ENCODE data around the gene TMEM150B.

The TMEM150B gene

DNA sequence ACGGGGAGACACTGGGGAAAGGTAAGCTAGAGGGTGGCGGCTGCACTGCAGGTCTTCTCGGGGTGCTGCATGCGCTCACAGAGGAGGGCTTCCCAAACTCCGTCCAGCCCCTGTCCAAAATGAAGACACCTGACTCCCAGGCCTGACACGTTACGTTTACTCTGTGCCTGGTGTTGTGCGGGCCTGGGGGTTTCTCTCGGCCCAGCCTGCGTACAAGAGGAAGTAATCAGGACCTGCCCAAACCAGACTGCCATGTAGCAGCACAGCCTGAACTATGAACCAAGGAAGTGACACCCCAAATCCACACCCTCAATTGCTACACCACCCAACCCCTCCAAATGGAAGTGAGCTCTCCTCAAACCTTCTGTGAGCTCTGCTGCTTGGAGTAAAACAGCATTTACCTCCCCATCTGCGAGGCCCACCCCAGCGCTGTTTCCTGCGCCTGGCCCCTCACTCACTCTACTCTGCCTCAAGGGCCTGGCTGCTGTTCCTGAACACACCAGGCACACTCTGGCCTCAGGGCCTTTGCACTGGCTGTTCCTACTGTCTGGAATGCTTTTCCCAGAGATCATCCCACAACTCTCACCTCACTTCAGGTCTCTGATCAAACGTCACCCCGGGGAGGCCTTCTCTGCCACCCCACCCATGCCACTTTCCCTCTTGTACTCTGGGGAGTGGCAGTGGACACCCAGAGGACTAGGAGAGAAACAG is 48.3 kb downstream of the TMEM150B start:
- Mint-ChIP-seq H3K4me3 (no peak overlapping the region), H3K4me1 (ENCODE audit: low read depth) (peaks cover 24% of the 10 kb centered on the region), H3K36me3 (ENCODE audit: low read depth) (peaks cover 13% of the 10 kb centered on the region), H3K9me3 (no peaks in the 10 kb centered on the region), H3K27me3 (ENCODE audit: low read depth) (no peaks in the 10 kb centered on the region), H3K27ac (peak overlapping the region; percentile 41)
- DNase-seq (ENCODE audit: low spot score), result no peak

DNA sequence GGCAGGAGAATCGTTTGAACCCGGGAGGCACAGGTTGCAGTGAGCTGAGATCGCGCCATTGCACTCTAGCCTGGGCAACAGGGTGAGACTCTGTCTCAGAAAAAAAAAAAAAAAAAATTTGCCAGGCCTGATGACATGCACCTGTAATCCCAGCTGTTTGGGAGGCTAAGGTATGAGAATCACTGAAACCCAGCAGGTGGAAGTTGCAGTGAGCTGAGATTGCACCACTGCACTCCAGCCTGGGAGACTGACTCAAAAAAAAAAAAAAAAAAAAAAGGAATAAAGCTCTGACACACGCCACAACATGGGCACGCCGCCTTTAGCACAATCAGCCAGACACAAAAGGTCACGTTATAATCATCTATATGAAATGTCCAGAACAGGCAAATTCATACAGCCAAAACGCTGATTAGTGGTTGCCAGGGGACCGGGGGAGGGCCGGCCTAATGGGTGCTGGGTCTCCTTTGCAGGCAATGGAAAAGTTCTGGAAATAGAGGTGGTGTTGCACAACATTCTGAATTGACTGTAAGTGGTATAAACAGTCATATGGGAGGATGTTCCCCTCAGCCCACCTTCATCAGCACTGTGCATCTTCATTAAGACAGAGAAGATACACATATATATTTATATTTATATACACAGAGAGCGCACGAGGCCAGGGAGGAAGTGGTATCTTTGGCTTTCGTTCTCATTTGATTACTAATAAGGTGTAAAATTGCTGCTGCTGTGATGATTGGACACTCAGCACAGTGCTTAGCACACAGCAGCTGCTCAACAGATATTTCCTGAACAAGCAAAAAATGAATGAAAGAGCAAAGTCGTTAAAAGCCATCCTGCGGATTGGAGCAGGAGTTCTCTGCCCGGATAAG is 49.1 kb downstream of the TMEM150B start:
- Mint-ChIP-seq H3K4me1 (ENCODE audit: low read depth) (peaks cover 20% of the 10 kb centered on the region), H3K4me3 (no peak overlapping the region), H3K27ac (peak overlapping the region; percentile 41)

DNA sequence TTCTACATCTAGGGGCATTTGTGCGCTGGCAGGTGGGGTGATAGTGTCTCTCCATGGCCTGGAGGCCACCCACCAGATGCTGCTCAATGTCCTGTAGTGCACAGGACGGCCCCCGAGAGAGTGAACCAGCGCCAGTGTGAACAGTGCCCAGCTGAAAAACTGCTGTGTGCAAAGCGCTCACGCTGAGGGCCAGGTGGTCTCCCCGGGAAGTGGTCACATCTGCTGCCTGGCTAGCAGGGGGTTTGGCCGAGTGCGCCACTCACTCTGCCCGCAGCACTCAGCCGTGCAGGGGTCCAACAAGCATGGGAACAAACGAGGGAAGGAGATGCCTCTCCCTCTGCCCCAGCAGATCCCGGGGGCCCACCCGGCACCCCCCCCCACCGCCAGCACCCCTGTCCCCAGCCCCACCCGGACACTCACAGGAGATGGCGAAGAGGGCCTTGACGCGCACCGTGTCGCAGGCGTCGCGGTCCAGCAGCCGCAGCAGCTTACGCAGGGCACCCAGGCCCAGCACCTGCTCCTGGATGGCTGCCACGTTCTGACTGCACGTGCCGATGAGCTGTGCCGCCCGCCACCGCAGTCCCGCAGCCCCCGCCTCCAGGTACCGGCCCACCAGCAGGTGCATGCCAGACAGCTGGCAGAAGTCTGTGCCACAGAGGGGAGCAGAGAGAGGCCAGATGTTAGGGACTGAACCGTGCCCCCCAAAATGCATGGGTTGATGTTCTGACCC is 51.0 kb downstream of the TMEM150B start:
- Mint-ChIP-seq H3K27ac (no peak overlapping the region), H3K4me1 (ENCODE audit: low read depth) (peaks cover 7% of the 10 kb centered on the region), H3K27me3 (ENCODE audit: low read depth) (no peaks in the 10 kb centered on the region), H3K4me3 (no peak overlapping the region), H3K36me3 (ENCODE audit: low read depth) (peaks cover 12% of the 10 kb centered on the region), H3K9me3 (no peaks in the 10 kb centered on the region)
- no peak for DNase-seq (ENCODE audit: low spot score)

More for the DNA sequence above, 49.1 kb downstream of the TMEM150B start:
- Mint-ChIP-seq H3K36me3 (ENCODE audit: low read depth) (peaks cover 13% of the 10 kb centered on the region), H3K9me3 (no peaks in the 10 kb centered on the region), H3K27me3 (ENCODE audit: low read depth) (no peaks in the 10 kb centered on the region)
- no peak for DNase-seq (ENCODE audit: low spot score)

DNA sequence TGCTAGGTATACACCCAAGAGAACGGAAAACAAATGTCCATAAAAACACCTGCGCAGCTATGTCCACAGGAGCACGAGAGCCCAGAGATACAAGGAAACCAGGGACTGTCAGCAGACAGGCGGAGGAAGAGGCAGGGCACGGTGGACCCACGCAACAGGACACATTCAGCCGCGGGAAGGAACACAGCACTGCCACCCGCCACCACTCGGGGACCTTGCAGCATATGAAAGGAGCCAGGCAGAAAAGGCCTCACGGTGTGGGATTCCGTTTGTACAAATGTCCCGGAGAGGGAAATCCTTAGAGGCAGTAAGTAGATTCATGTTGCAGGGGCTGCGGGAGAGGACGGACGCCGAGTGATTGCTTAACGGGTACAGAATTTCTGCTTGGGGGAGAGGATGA is 53.0 kb downstream of the TMEM150B start:
- Mint-ChIP-seq H3K4me1 (ENCODE audit: low read depth) (peaks cover 4% of the 10 kb centered on the region), H3K9me3 (no peaks in the 10 kb centered on the region), H3K36me3 (ENCODE audit: low read depth) (peaks cover 14% of the 10 kb centered on the region), H3K27me3 (ENCODE audit: low read depth) (no peaks in the 10 kb centered on the region), H3K4me3 (no peak overlapping the region), H3K27ac (no peak overlapping the region)
- DNase-seq (ENCODE audit: low spot score), result no peak

DNA sequence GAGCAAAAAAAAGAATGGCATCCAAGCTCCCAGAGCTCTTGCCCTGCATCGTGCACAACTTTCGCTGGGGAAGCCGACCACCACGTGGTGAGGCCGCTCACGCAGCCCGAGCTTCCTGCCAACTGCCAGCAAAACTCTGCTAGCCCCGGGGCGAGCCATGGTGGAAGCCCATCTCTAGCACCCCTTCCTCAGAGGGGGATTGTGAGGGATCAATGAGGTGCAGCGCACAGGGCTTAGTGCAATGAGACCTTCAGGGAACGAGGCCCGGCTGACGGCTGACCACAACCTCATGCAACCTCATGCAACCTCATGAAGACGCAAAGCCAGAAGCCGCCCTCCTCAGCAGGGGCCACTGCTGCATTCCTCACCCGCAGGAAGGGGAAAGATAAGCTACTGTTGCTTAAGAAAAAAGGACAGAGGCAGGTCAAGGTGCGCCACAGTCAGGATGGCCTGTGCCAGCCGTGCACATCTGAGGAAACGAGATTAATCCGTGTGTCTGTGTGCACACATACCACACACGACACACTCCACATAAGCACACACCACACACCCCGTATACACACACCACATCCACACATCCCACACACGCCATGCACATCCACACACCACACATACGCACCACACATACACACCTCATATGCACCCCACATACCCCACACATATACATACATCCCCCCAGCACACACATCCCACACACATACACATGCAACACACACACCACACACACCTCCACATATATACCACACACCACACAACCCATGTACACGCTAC is 54.8 kb downstream of the TMEM150B start:
- H3K9me3 Mint-ChIP-seq, result peaks cover 8% of the 10 kb centered on the region
- H3K27me3 Mint-ChIP-seq (ENCODE audit: low read depth), result no peaks in the 10 kb centered on the region
- no peak overlapping the region for H3K4me3 Mint-ChIP-seq
- no peak for DNase-seq (ENCODE audit: low spot score)
- no peak overlapping the region for H3K27ac Mint-ChIP-seq
- H3K36me3 Mint-ChIP-seq (ENCODE audit: low read depth), result peaks cover 18% of the 10 kb centered on the region
- no peaks in the 10 kb centered on the region for H3K4me1 Mint-ChIP-seq (ENCODE audit: low read depth)

DNA sequence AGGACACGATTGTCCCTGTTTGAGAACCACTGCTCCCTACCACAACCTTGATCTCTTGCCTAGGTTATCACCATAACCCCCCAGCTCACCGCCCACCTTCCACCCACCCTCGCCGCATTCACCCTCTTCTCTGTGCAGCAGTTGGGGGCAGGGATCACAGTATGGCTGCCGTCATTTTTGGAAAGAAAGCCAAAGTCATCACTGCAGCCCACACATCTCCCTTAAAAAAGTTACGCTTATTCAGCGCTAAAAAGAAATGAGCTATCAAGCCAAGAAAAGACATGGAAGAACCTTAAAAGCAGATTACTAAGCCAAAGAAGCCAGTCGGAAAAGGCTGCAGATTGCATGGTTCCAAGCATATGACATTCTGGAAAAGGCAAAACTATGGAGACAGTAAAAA is 55.8 kb downstream of the TMEM150B start:
- peaks cover 8% of the 10 kb centered on the region for H3K9me3 Mint-ChIP-seq
- H3K4me1 Mint-ChIP-seq (ENCODE audit: low read depth), result no peaks in the 10 kb centered on the region
- H3K36me3 Mint-ChIP-seq (ENCODE audit: low read depth), result peaks cover 18% of the 10 kb centered on the region
- no peak for DNase-seq (ENCODE audit: low spot score)
- H3K27ac Mint-ChIP-seq, result no peak overlapping the region
- no peaks in the 10 kb centered on the region for H3K27me3 Mint-ChIP-seq (ENCODE audit: low read depth)
- no peak overlapping the region for H3K4me3 Mint-ChIP-seq

DNA sequence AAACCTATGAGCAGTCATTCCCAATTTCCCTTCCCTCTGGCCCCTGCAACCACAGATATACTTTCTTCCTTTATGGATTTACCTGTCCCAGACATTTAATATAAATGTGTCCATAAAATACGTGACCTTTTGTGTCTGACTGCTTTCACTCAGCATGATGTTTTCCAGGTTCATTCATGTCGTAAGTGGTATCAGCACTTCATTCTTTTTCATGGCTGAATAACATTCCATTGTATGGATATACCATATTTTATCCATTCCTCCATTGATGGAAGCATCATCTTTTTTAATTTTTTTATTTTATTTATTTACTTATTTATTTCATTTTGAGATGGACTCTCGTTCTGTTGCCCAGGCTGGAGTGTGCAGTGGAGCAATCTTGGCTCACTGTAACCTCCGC is 58.3 kb downstream of the TMEM150B start:
- Mint-ChIP-seq H3K4me3 (no peak overlapping the region), H3K4me1 (ENCODE audit: low read depth) (no peaks in the 10 kb centered on the region), H3K9me3 (peaks cover 8% of the 10 kb centered on the region), H3K36me3 (ENCODE audit: low read depth) (peaks cover 13% of the 10 kb centered on the region), H3K27ac (no peak overlapping the region), H3K27me3 (ENCODE audit: low read depth) (no peaks in the 10 kb centered on the region)
- no peak for DNase-seq (ENCODE audit: low spot score)

DNA sequence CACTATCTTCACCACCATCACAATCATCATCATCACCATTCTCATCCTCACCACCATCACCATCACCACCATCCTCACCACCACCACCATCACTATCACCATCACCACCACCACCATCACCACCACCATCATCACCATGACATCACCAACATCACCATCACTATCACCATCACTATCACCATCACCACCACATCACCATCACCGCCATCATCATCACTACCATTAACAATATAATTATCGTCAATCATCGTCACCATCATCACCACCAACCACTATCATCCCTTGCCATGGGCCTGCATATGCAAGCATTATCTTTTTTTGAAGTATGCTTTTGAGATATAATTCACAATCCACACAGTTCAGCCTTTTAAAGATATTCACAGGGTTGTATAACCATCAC is 58.7 kb downstream of the TMEM150B start:
- peaks cover 8% of the 10 kb centered on the region for H3K9me3 Mint-ChIP-seq
- peak overlapping the region; percentile 21 for H3K27ac Mint-ChIP-seq
- no peaks in the 10 kb centered on the region for H3K27me3 Mint-ChIP-seq (ENCODE audit: low read depth)
- no peak overlapping the region for H3K4me3 Mint-ChIP-seq
- peaks cover 13% of the 10 kb centered on the region for H3K36me3 Mint-ChIP-seq (ENCODE audit: low read depth)
- DNase-seq (ENCODE audit: low spot score), result no peak
- no peaks in the 10 kb centered on the region for H3K4me1 Mint-ChIP-seq (ENCODE audit: low read depth)

DNA sequence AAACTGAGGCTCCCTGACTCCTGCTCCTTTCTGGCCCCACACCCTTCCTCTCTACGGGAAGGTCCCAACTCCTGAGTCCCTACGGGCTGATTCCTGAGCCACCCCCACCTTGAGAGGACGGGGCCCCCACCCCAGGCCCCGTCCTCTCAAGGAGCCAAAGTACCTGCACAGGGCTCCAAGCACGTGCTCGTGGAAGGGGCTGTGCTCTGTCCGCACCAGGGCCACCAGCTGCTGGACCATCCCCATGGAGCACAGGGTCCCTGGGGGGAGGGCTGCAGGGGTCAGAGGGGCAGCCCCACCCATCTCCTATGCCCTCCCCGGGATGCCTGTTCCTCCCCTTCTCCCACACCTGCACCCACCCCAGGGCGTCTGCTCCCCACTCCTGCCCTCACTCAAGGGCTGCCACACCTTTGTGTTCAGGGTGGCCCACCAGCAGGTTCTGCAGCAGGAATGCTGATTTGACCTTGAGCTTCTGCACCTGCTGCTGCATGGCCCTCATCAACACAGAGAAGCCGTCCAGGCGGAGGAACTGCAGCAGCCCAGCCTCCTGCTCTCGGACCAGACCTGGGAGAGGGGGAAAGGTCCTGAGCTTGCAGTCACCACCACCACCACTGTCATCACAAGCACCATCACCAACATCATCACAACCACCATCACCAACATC is 59.3 kb downstream of the TMEM150B start:
- DNase-seq (ENCODE audit: low spot score), result no peak
- Mint-ChIP-seq H3K36me3 (ENCODE audit: low read depth) (peaks cover 13% of the 10 kb centered on the region), H3K4me3 (no peak overlapping the region), H3K27me3 (ENCODE audit: low read depth) (no peaks in the 10 kb centered on the region), H3K27ac (no peak overlapping the region), H3K9me3 (peaks cover 8% of the 10 kb centered on the region), H3K4me1 (ENCODE audit: low read depth) (no peaks in the 10 kb centered on the region)

DNA sequence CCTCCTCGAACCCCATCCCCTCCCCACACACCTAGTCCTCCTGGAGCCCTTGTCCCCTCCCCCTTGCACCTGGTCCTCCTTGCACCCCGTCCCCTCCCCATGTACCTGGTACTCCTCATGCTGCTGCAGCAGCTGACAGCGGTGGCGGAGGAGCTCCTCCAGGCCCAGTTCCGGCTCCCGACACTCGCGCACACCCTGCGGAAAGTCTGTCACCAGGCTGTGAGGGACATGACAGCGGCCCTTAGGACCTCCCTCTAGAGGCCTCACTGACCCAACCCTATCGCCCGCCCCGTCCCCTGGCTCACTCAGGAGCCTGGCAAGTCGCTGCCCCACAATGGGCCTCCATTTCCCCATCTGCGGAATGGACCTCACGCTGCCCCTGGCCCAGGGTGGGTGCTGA is 60.0 kb downstream of the TMEM150B start:
- Mint-ChIP-seq H3K4me3 (no peak overlapping the region), H3K27ac (no peak overlapping the region), H3K4me1 (ENCODE audit: low read depth) (peaks cover 5% of the 10 kb centered on the region), H3K27me3 (ENCODE audit: low read depth) (no peaks in the 10 kb centered on the region), H3K9me3 (peaks cover 8% of the 10 kb centered on the region), H3K36me3 (ENCODE audit: low read depth) (peaks cover 11% of the 10 kb centered on the region)
- no peak for DNase-seq (ENCODE audit: low spot score)

DNA sequence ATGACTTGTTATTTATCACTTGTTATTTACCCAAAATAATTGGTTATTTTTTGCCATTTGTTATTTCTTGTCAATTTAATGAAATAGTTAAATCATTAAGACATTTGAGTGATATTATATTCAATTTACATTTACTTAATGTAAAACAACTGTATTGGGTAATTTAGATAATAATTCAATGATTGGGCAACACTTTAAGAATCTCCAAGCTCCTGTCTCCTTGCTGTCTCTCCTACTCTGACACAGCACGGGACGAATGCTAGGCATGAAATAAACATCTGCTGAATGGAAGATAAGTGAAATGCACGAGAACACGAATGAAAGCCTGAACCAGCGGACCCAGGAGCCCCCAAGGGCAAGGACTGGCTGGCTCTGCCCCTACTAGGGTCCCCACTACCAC is 60.6 kb downstream of the TMEM150B start:
- Mint-ChIP-seq H3K9me3 (peaks cover 8% of the 10 kb centered on the region), H3K27ac (no peak overlapping the region), H3K4me3 (no peak overlapping the region), H3K27me3 (ENCODE audit: low read depth) (no peaks in the 10 kb centered on the region), H3K36me3 (ENCODE audit: low read depth) (peaks cover 11% of the 10 kb centered on the region), H3K4me1 (ENCODE audit: low read depth) (peaks cover 10% of the 10 kb centered on the region)
- DNase-seq (ENCODE audit: low spot score), result no peak

Measured in T-helper 2 cell treated with Interferon-gamma antibody and Interleukin-4, amounts not matched to agents 5 μg/mL and 100 μg/mL, for 36 hours (primary cell).